Astrocyte of the cerebellum (primary cell): ENCODE measurements around the gene PLXNA1.

Source experiments
- DNase-seq: peaks from one replicate; pipeline ENCODE4 v3.0.0-alpha.2; 2011; ENCODE audit warnings: low read depth
- H3K4me3 ChIP-seq: 2 replicates; pipeline ENCODE4 v1.5.1; 2011; ENCODE audit warnings: mild to moderate bottlenecking, low read depth, low read length, moderate library complexity
- CTCF ChIP-seq: IDR thresholded peaks from 2 replicates; pipeline ENCODE4 v1.5.1; 2012; ENCODE audit warnings: low read length, low read depth, moderate library complexity, mild to moderate bottlenecking; ENCODE audit errors: missing control alignments
- in situ Hi-C: cut with HindIII; loops from 2 replicates; pipeline ENCODE4 v1.10.0; 2017; ENCODE audit warnings: low sequenced_read_pairs

Gene PLXNA1

GRCh38 chr3:126937973-126938372, 44.9 kb upstream of the PLXNA1 start:
- no peak for TF ChIP-seq CTCF
- in situ Hi-C loops: no loop called here
- no peak overlapping the region for H3K4me3 ChIP-seq
- DNase-seq: no peak

- no peak for DNase-seq
- no peak for TF ChIP-seq CTCF
- in situ Hi-C loops: no loop called here
- no peak overlapping the region for H3K4me3 ChIP-seq
Measured at GRCh38 chr3:126938520-126939337, 44.2 kb upstream of the PLXNA1 start.

GRCh38 chr3:126939338-126939718, 43.6 kb upstream of the PLXNA1 start:
- DNase-seq: no peak
- in situ Hi-C loops: no loop called here
- H3K4me3 ChIP-seq: no peak overlapping the region
- no peak for TF ChIP-seq CTCF

GRCh38 chr3:126939733-126940132, 43.2 kb upstream of the PLXNA1 start:
- in situ Hi-C loops: no loop called here

GRCh38 chr3:126941721-126942270, 41.1 kb upstream of the PLXNA1 start:
- no peak for TF ChIP-seq CTCF
- no peak overlapping the region for H3K4me3 ChIP-seq
- in situ Hi-C loops: no loop called here
- DNase-seq: no peak

More at GRCh38 chr3:126939733-126940132, 43.2 kb upstream of the PLXNA1 start:
- TF ChIP-seq CTCF: no peak
- DNase-seq: no peak
- H3K4me3 ChIP-seq: no peak overlapping the region

- DNase-seq: no peak
- TF ChIP-seq CTCF: no peak
- in situ Hi-C loops: no loop called here
- H3K4me3 ChIP-seq: no peak overlapping the region
Measured at GRCh38 chr3:126944089-126944965, 38.6 kb upstream of the PLXNA1 start.
